ENCODE measurements around the gene KLK8. TPM values are rescaled to one million over a fixed set of nuclear protein-coding genes. Genes with fewer than 3 reads are reported as not detected.

Gene KLK8
- total RNA-seq, 1 experiment from 2014 or later: 2.7 TPM

DNA sequence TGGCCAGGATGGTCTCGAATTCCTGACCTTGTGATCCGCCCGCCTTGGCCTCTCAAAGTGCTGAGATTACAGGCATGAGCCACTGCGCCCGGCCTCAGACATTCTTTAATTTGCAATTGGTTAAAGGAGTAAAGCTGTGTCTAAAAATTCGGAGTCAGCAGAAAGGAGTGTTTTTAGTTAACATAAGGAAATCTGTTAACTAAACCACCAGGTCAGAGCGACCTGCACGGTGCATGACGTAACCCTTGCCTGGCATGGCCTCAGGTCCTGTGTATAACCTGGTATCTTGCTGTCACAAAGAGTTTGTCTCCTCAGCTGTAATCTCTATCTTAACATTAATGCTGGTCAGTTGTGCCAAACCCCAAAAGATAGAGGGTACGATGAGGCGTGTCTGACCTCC lies 42.9 kb upstream of the KLK8 start:
- Histone ChIP-seq H3K27me3 (ENCODE audit: insufficient read depth, low read length) (no peaks in the 10 kb centered on the region), H2BK15ac (ENCODE audit: low read depth, low read length) (no peak overlapping the region), H2BK5ac (ENCODE audit: insufficient read length, low read length) (no peak overlapping the region), H3K9me3 (ENCODE audit: control insufficient read depth, low read depth, low read length) (no peaks in the 10 kb centered on the region), H3K9ac (ENCODE audit: extremely low read depth, insufficient read length, low read length) (no peak overlapping the region), H3K79me1 (ENCODE audit: insufficient read depth, low read depth, low read length, poor library complexity, severe bottlenecking) (no peaks in the 10 kb centered on the region), H4K91ac (ENCODE audit: insufficient read length, low read depth, low read length) (no peak overlapping the region), H2BK20ac (ENCODE audit: low read depth, low read length, poor library complexity, severe bottlenecking) (no peak overlapping the region), H3T11ph (ENCODE audit: low read length) (no peak overlapping the region), H2BK120ac (ENCODE audit: low read depth, low read length, poor library complexity, severe bottlenecking) (no peak overlapping the region), H3K4me2 (ENCODE audit: insufficient read depth, insufficient read length, low read length) (no peak overlapping the region), H3K27ac (ENCODE audit: insufficient read length, low read depth, low read length) (no peak overlapping the region), H2AFZ (ENCODE audit: low read length) (no peak overlapping the region), H3K23me2 (ENCODE audit: insufficient read length, low read depth, low read length, poor library complexity, severe bottlenecking) (no peaks in the 10 kb centered on the region), H2AK5ac (ENCODE audit: insufficient read length, low read length) (no peak overlapping the region), H4K5ac (ENCODE audit: insufficient read length, low read depth, low read length) (no peak overlapping the region), H4K20me1 (ENCODE audit: control insufficient read depth, insufficient read depth, insufficient read length) (no peaks in the 10 kb centered on the region), H3K56ac (ENCODE audit: insufficient read length, low read depth, low read length) (no peak overlapping the region), H3K4me1 (ENCODE audit: insufficient read depth, low read length) (peaks cover 10% of the 10 kb centered on the region), H3K14ac (ENCODE audit: insufficient read depth, low read length) (no peak overlapping the region), H3K18ac (ENCODE audit: insufficient read length, low read depth, low read length) (no peak overlapping the region), H2BK12ac (ENCODE audit: insufficient read length, low read depth, low read length) (no peak overlapping the region), H4K8ac (replicated peaks; ENCODE audit: insufficient read length, low read depth, low read length) (no peak overlapping the region), H3K23ac (ENCODE audit: insufficient read length, low read depth, low read length) (no peak overlapping the region), H3K79me2 (ENCODE audit: insufficient read depth, low read length) (no peaks in the 10 kb centered on the region), H3K4ac (ENCODE audit: low read depth, low read length) (no peak overlapping the region)
- Mint-ChIP-seq H3K4me3 (no peak overlapping the region), H3K4me1 (peaks cover 24 to 36% of the 10 kb centered on the region in 2 experiments), H3K27me3 (ENCODE audit: low read depth) (no peaks in the 10 kb centered on the region), H3K27ac (peak overlapping the region in 1 of 3 experiments; percentile 77; a peak in 2 of 7 replicates), H3K36me3 (ENCODE audit: insufficient read depth in 1 of 3, low read depth in 3 of 3) (peaks cover 0 to 5% (median 3%) of the 10 kb centered on the region in 3 experiments; a peak in 2 of 7 replicates), H3K9me3 (peaks cover 4 to 6% of the 10 kb centered on the region in 2 experiments; a peak in 4 of 5 replicates)
- TF ChIP-seq, protein P1, sequence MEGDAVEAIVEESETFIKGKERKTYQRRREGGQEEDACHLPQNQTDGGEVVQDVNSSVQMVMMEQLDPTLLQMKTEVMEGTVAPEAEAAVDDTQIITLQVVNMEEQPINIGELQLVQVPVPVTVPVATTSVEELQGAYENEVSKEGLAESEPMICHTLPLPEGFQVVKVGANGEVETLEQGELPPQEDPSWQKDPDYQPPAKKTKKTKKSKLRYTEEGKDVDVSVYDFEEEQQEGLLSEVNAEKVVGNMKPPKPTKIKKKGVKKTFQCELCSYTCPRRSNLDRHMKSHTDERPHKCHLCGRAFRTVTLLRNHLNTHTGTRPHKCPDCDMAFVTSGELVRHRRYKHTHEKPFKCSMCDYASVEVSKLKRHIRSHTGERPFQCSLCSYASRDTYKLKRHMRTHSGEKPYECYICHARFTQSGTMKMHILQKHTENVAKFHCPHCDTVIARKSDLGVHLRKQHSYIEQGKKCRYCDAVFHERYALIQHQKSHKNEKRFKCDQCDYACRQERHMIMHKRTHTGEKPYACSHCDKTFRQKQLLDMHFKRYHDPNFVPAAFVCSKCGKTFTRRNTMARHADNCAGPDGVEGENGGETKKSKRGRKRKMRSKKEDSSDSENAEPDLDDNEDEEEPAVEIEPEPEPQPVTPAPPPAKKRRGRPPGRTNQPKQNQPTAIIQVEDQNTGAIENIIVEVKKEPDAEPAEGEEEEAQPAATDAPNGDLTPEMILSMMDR (conservative IDR thresholded peaks at IDR 0.05): no peak
- no peak for DNase-seq
- no CpG with 5 or more reads among the region's 11 CpGs for WGBS (ENCODE audit: extremely low coverage, insufficient read length, low lambda C conversion rate)
